ENCODE measurements around the gene HLA-DQA2.
A peak's percentile ranks its signal among the peaks of the same experiment; 100 is the strongest.

- TF ChIP-seq HNF4A (CRISPR knock-in tag; IDR thresholded peaks at IDR 0.05) (no peak), CTCF (CRISPR knock-in tag; IDR thresholded peaks at IDR 0.05) (peak; percentile 74), TFAP4 (IDR thresholded peaks at IDR 0.05; ENCODE audit: borderline replicate concordance, low read depth) (no peak), CHD4 (IDR thresholded peaks at IDR 0.05; ENCODE audit: borderline replicate concordance, low read length) (no peak), JUND (CRISPR knock-in tag; IDR thresholded peaks at IDR 0.05) (no peak)
These were observed 49.2 kb upstream of the HLA-DQA2 start for GRCh38 chr6:32692019-32692418.

Measured in HepG2 (cell line).